Adrenal gland (tissue), 5 donors: Measurements from ENCODE around the gene C19orf25.

Experiments
- POLR2A ChIP-seq, 2 donors: fragments of 450-650 bp; IDR thresholded peaks; one replicate each; pipeline ENCODE4 v1.6.1; 2017; ENCODE audit warnings: antibody characterized with exemption in 2 of 2, mild to moderate bottlenecking in 2 of 2, moderate library complexity in 1 of 2
- TF ChIP-seq, protein P1 (sequence below), 6 experiments: fragments of 450-650 bp in 4 of 6; fragments of 200-600 bp in 2 of 6; sonication (generic) in 1 of 6; IDR thresholded peaks; 1 replicate in 5 of 6; 2 replicates in 1 of 6; pipeline versions ENCODE4 v1.5.1 to v1.8.0; 2016 to 2021; ENCODE audit warnings: antibody characterized with exemption in 6 of 6, mild to moderate bottlenecking in 2 of 6, moderate library complexity in 1 of 6
- donor health status: DM: no; HTN: no; CAD: no.

DNA sequence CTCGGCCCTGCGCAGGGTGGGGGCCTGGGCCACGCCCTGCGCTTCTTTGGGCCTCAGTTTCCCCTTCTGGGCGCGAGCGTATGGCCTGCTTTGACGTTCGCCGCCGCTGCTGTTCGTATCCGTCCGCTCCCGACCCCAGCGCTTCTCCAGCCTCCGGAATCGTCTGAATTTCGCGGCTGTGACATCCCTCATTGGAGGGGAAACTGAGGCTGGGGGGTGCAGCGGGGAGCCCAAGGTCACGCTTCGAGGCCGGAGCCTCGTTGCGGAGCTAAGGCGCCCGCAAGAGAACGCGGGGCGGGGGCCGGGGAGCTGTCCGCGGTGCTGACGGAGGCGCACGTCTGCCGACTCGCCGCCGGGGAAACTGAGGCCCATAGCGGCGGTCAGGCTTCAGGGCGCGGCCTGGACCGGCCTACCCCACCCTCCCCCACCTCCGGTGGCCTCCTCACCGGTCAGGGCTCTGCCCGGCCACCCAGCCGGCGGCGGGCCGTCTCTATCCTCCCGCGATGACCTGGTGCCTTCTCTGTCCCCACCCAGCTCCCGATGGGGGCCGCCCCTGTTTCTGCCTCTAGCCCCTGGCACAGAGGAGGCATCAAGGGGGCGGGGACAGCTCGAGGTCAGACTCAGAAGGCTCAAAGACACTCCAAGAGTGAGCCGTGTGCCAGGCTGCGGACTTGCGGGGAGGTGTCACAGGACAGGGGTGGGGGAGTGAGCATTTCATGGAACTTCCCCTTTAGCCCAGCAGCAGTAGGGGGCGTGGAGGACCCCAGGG lies 32.1 kb downstream of the C19orf25 start:
- TF ChIP-seq POLR2A (IDR thresholded peaks at IDR 0.05), result no peak
- TF ChIP-seq, protein P1, sequence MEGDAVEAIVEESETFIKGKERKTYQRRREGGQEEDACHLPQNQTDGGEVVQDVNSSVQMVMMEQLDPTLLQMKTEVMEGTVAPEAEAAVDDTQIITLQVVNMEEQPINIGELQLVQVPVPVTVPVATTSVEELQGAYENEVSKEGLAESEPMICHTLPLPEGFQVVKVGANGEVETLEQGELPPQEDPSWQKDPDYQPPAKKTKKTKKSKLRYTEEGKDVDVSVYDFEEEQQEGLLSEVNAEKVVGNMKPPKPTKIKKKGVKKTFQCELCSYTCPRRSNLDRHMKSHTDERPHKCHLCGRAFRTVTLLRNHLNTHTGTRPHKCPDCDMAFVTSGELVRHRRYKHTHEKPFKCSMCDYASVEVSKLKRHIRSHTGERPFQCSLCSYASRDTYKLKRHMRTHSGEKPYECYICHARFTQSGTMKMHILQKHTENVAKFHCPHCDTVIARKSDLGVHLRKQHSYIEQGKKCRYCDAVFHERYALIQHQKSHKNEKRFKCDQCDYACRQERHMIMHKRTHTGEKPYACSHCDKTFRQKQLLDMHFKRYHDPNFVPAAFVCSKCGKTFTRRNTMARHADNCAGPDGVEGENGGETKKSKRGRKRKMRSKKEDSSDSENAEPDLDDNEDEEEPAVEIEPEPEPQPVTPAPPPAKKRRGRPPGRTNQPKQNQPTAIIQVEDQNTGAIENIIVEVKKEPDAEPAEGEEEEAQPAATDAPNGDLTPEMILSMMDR (IDR thresholded peaks at IDR 0.05), result no peak
